Measurements from ENCODE around the gene ZNF93. TPM values are rescaled to one million over a fixed set of nuclear protein-coding genes. Genes with fewer than 3 reads are reported as not detected.
"Not testable (repeated sequence)": the region's sequence is repeated elsewhere in the genome, so short reads cannot be mapped to it uniquely, and the experiment has no call there.

The ZNF93 gene
- 15.4 TPM for polyA plus RNA-seq (2013, experiment 1 of 2)
- 18.3 TPM for polyA plus RNA-seq (2013, experiment 2 of 2)

DNA sequence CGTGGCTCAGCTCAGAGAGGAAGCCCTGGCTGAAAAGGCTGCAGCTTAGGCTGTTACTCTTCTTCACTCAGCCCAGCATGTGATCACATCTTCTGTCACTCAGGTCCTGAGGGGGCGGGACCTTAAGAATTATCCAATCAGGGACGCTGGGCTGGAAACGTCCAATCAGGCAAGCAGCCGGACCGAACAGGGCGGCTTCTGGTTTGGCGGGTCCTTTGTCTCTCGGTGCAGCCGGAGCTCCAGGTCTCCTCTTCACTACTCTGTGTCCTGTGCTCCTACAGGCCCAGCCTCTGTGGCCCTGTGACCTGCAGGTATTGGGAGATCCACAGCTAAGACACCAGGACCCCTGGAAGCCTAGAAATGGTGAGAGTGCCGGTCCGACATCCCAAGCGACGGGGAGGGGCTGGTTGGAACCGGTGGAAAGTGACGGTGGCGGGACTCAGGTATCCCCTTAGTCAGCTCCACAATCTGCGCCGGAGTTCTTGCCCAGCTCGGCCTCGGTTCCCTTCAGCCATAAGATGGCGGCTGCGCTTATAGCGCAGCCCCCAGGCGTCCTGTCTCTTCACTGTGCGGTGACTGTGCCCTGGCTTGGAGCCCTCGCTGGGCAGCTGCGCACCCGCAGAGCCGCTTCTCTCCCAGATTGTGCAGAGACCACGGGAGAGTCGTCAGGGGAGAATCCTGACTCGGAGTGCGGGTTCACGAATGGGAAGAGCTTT, at the start of gene ZNF93:
Gene ZNF93 (plus strand): TSS at position 218 of the 716 bp plus-strand sequence. CDS start 143 bp downstream, at position 361.
- H3K4me1 ChIP-seq (ENCODE audit: control insufficient read depth, insufficient read depth, low read length, poor library complexity, severe bottlenecking) = no peaks in the 10 kb centered on the region
- 5 to 7% methylated on average over 24 to 29 of the region's 35 CpGs for WGBS, 2 experiments (ENCODE audit: insufficient coverage in 2 of 2)
- peaks cover 36% of the 10 kb centered on the region for H3K36me3 ChIP-seq (ENCODE audit: control insufficient read depth, insufficient read depth, low read length)
- H3K27ac ChIP-seq (ENCODE audit: low read depth, low read length, severe bottlenecking) = peak within 1 kb of the TSS; percentile 99
- H3K9me3 ChIP-seq (ENCODE audit: control insufficient read depth, low read length) = peaks cover 28% of the 10 kb centered on the region
- peak within 1 kb of the TSS; percentile 75 for H3K4me3 ChIP-seq (ENCODE audit: extremely low read depth, insufficient read depth, low read length, poor library complexity, severe bottlenecking)

DNA sequence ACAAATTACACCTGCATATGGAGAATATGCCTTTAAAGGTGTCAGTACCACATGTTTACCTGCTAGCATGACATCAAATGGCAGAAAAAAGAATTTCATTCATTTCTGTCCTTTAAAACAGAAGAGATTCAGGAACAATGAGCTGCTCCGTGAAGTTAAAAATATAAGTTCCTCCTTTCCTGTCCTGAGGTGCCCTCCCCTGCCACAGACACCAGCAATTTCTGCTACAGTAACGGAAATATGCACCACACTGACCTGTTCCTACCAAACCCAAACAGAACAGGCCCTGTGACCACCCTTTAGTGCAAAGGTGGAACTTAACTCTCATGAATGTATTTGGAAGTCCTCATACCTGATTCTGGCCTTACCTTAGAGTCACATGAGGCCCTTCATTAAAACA, 49.0 kb upstream of the ZNF93 start:
- not testable (repeated sequence) for H3K27ac ChIP-seq (ENCODE audit: low read depth, low read length, severe bottlenecking); H3K4me3 ChIP-seq (ENCODE audit: extremely low read depth, insufficient read depth, low read length, poor library complexity, severe bottlenecking); H3K36me3 ChIP-seq (ENCODE audit: control insufficient read depth, insufficient read depth, low read length); H3K4me1 ChIP-seq (ENCODE audit: control insufficient read depth, insufficient read depth, low read length, poor library complexity, severe bottlenecking)
- 81 to 83% methylated on average over 2 of the region's 2 CpGs for WGBS, 2 experiments (ENCODE audit: insufficient coverage in 2 of 2)
- H3K9me3 ChIP-seq (ENCODE audit: control insufficient read depth, low read length) = peaks cover 20% of the 10 kb centered on the region

GRCh38 chr19:19858751-19859150, 42.0 kb upstream of the ZNF93 start:
- 82 to 100% methylated on average over 1 to 2 of the region's 2 CpGs for WGBS, 2 experiments (ENCODE audit: insufficient coverage in 2 of 2)
- Histone ChIP-seq H3K4me3 (ENCODE audit: extremely low read depth, insufficient read depth, low read length, poor library complexity, severe bottlenecking) (no peak overlapping the region), H3K36me3 (ENCODE audit: control insufficient read depth, insufficient read depth, low read length) (no peaks in the 10 kb centered on the region), H3K27ac (ENCODE audit: low read depth, low read length, severe bottlenecking) (no peak overlapping the region), H3K9me3 (ENCODE audit: control insufficient read depth, low read length) (peaks cover 11% of the 10 kb centered on the region), H3K4me1 (ENCODE audit: control insufficient read depth, insufficient read depth, low read length, poor library complexity, severe bottlenecking) (no peaks in the 10 kb centered on the region)

- Histone ChIP-seq H3K4me1 (ENCODE audit: control insufficient read depth, insufficient read depth, low read length, poor library complexity, severe bottlenecking) (no peaks in the 10 kb centered on the region), H3K36me3 (ENCODE audit: control insufficient read depth, insufficient read depth, low read length) (no peaks in the 10 kb centered on the region), H3K27ac (ENCODE audit: low read depth, low read length, severe bottlenecking) (no peak overlapping the region), H3K9me3 (ENCODE audit: control insufficient read depth, low read length) (peaks cover 18% of the 10 kb centered on the region), H3K4me3 (ENCODE audit: extremely low read depth, insufficient read depth, low read length, poor library complexity, severe bottlenecking) (no peak overlapping the region)
- WGBS, 2 experiments (ENCODE audit: insufficient coverage in 2 of 2) = 80 to 89% methylated on average over 26 to 29 of the region's 29 CpGs
Measured at GRCh38 chr19:19860756-19861390, 39.9 kb upstream of the ZNF93 start.

DNA sequence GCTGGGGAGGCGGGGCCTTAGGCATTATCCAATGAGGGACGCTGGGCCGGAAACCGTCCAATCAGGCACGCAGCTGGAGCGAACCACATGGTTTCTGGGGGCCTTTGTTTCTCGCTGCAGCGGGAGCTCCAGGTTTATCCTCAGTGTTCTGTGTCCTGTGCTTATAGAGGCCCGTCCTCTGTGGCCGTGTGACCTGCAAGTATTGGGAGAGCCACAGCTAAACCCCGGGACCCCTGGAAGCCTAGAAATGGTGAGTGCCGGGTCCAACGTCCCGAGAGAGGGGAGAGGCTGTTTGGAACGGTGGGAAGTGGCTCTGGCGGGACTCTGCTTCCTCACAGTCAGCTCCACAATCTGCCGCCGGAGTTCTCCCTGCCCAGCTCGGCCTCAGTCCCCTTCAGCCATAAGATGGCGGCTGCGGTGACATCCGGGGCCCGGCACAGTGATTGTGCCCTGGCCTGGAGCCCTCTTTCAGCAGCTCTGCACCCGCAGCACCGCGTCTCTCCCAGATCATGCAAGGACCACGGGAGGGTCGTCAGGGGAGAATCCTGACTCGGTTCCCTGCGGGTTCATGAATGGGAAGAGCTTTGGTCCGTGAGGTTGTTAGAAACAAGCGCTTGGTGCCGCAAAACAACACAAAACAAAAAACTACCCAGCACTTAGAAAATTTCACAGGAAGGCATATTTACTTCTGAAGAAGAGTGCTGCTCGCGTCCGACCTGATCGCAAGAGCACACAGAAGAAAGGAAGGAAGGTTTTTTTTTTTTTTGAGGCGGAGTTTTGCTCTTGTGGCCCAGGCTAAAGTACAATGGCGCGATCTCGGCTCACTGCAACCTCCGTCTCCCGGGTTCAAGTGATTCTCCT, 34.8 kb upstream of the ZNF93 start, which contains the start of gene ZNF253:
Gene ZNF253 (plus strand): TSS at position 133 of the 861 bp plus-strand sequence. CDS start 115 bp downstream, at position 248.
- Histone ChIP-seq H3K36me3 (ENCODE audit: control insufficient read depth, insufficient read depth, low read length) (peaks cover 31% of the 10 kb centered on the region), H3K4me3 (ENCODE audit: extremely low read depth, insufficient read depth, low read length, poor library complexity, severe bottlenecking) (peak within 1 kb of the TSS; percentile 75), H3K9me3 (ENCODE audit: control insufficient read depth, low read length) (peaks cover 29% of the 10 kb centered on the region), H3K27ac (ENCODE audit: low read depth, low read length, severe bottlenecking) (peak within 1 kb of the TSS; percentile 99), H3K4me1 (ENCODE audit: control insufficient read depth, insufficient read depth, low read length, poor library complexity, severe bottlenecking) (no peaks in the 10 kb centered on the region)
- WGBS, 2 experiments (ENCODE audit: insufficient coverage in 2 of 2) = 7 to 16% methylated on average over 28 to 32 of the region's 43 CpGs

- WGBS, 2 experiments (ENCODE audit: insufficient coverage in 2 of 2) = 28 to 31% methylated on average over 13 to 15 of the region's 23 CpGs
- H3K36me3 ChIP-seq (ENCODE audit: control insufficient read depth, insufficient read depth, low read length) = peaks cover 39% of the 10 kb centered on the region
- peak overlapping the region; percentile 75 for H3K4me3 ChIP-seq (ENCODE audit: extremely low read depth, insufficient read depth, low read length, poor library complexity, severe bottlenecking)
- peaks cover 36% of the 10 kb centered on the region for H3K9me3 ChIP-seq (ENCODE audit: control insufficient read depth, low read length)
- no peaks in the 10 kb centered on the region for H3K4me1 ChIP-seq (ENCODE audit: control insufficient read depth, insufficient read depth, low read length, poor library complexity, severe bottlenecking)
- H3K27ac ChIP-seq (ENCODE audit: low read depth, low read length, severe bottlenecking) = peak overlapping the region; percentile 99
Measured at GRCh38 chr19:19866611-19867248, 34.0 kb upstream of the ZNF93 start.

- H3K27ac ChIP-seq (ENCODE audit: low read depth, low read length, severe bottlenecking); H3K4me3 ChIP-seq (ENCODE audit: extremely low read depth, insufficient read depth, low read length, poor library complexity, severe bottlenecking); H3K4me1 ChIP-seq (ENCODE audit: control insufficient read depth, insufficient read depth, low read length, poor library complexity, severe bottlenecking): not testable (repeated sequence)
- Histone ChIP-seq H3K9me3 (ENCODE audit: control insufficient read depth, low read length) (peaks cover 35% of the 10 kb centered on the region), H3K36me3 (ENCODE audit: control insufficient read depth, insufficient read depth, low read length) (peaks cover 71% of the 10 kb centered on the region)
- WGBS, 2 experiments (ENCODE audit: insufficient coverage in 2 of 2) = 100% methylated on average over 2 of the region's 5 CpGs; no CpG with 5 or more reads in 1 of the 2 experiments
Measured at GRCh38 chr19:19870086-19870485, 30.7 kb upstream of the ZNF93 start.

DNA sequence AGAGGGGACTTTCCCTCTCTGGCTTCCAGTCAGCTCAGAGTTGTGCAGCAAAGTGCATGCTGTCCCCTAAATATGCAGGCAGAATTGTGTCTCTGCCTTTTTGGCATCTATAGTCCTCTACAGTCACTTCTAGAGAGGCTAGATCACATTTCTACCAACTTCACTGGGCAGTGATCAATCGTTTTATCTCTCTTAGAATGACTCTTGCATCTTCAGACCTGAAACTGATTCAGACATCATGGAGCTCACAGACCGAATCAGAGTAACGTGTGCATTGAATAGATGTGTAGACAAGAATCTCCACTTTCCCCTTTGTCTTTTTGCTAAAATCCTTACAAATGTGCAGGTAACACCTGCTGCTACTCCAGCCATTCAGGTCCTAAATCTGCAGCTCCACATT, 28.8 kb upstream of the ZNF93 start:
- H3K9me3 ChIP-seq (ENCODE audit: control insufficient read depth, low read length) = peaks cover 39% of the 10 kb centered on the region
- H3K36me3 ChIP-seq (ENCODE audit: control insufficient read depth, insufficient read depth, low read length) = peaks cover 88% of the 10 kb centered on the region
- no peak overlapping the region for H3K27ac ChIP-seq (ENCODE audit: low read depth, low read length, severe bottlenecking)
- H3K4me1 ChIP-seq (ENCODE audit: control insufficient read depth, insufficient read depth, low read length, poor library complexity, severe bottlenecking) = no peaks in the 10 kb centered on the region
- WGBS, 2 experiments (ENCODE audit: insufficient coverage in 2 of 2) = 91 to 100% methylated on average over 3 of the region's 3 CpGs
- no peak overlapping the region for H3K4me3 ChIP-seq (ENCODE audit: extremely low read depth, insufficient read depth, low read length, poor library complexity, severe bottlenecking)

GRCh38 chr19:19873381-19873780, 27.4 kb upstream of the ZNF93 start:
- peaks cover 89% of the 10 kb centered on the region for H3K36me3 ChIP-seq (ENCODE audit: control insufficient read depth, insufficient read depth, low read length)
- no peak overlapping the region for H3K4me3 ChIP-seq (ENCODE audit: extremely low read depth, insufficient read depth, low read length, poor library complexity, severe bottlenecking)

GRCh38 chr19:19877724-19878123, 23.0 kb upstream of the ZNF93 start:
- Histone ChIP-seq H3K36me3 (ENCODE audit: control insufficient read depth, insufficient read depth, low read length) (peaks cover 87% of the 10 kb centered on the region), H3K9me3 (ENCODE audit: control insufficient read depth, low read length) (peaks cover 28% of the 10 kb centered on the region)
- WGBS, 2 experiments (ENCODE audit: insufficient coverage in 2 of 2) = 100% methylated on average over 2 of the region's 4 CpGs

More at GRCh38 chr19:19873381-19873780, 27.4 kb upstream of the ZNF93 start:
- peaks cover 39% of the 10 kb centered on the region for H3K9me3 ChIP-seq (ENCODE audit: control insufficient read depth, low read length)
- no peaks in the 10 kb centered on the region for H3K4me1 ChIP-seq (ENCODE audit: control insufficient read depth, insufficient read depth, low read length, poor library complexity, severe bottlenecking)
- H3K27ac ChIP-seq (ENCODE audit: low read depth, low read length, severe bottlenecking) = no peak overlapping the region

More at GRCh38 chr19:19877724-19878123, 23.0 kb upstream of the ZNF93 start:
- no peaks in the 10 kb centered on the region for H3K4me1 ChIP-seq (ENCODE audit: control insufficient read depth, insufficient read depth, low read length, poor library complexity, severe bottlenecking)
- H3K27ac ChIP-seq (ENCODE audit: low read depth, low read length, severe bottlenecking) = no peak overlapping the region
- no peak overlapping the region for H3K4me3 ChIP-seq (ENCODE audit: extremely low read depth, insufficient read depth, low read length, poor library complexity, severe bottlenecking)

Data from mesodermal cell (in vitro differentiated cells).